Anterior cingulate cortex (tissue), 58 donors: ENCODE results near the gene DNAJB2.
"Not testable (repeated sequence)": the region's sequence is repeated elsewhere in the genome, so short reads cannot be mapped to it uniquely, and the experiment has no call there.

ENCODE experiments used
- DNase-seq, 58 donors: peaks; one replicate each; lab custom pipeline; 2025; lab: John Stamatoyannopoulos, UW

Gene DNAJB2

DNA sequence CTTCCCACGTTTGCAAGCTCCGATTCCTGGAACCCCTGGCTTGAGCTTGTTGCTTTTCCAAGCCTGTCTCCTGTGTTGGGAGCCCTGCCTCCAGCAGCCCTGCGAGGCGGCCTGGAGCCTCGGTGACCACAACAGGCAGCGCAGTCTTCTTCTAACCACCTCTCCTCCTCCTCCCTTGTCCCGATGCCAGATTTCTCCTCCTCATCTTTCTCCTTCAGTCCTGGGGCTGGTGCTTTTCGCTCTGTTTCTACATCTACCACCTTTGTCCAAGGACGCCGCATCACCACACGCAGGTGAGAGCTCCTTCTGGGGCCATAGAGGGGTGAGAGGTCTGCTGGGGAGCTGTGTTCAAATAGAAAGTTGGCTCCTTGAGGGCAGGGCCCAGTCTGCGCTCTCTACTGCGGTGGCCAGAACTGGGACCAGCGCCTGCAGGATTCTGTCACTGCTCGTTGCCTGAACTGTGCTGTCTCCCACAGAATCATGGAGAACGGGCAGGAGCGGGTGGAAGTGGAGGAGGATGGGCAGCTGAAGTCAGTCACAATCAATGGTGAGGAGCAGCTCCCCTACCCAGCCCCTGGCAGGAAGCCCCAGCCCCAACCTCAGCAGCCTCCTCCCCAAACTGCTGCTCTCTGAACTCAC, 3.9 kb downstream of the DNAJB2 start:
- peak in 8 of 58 donors; percentile 19 to 60 (median 44) for DNase-seq

DNA sequence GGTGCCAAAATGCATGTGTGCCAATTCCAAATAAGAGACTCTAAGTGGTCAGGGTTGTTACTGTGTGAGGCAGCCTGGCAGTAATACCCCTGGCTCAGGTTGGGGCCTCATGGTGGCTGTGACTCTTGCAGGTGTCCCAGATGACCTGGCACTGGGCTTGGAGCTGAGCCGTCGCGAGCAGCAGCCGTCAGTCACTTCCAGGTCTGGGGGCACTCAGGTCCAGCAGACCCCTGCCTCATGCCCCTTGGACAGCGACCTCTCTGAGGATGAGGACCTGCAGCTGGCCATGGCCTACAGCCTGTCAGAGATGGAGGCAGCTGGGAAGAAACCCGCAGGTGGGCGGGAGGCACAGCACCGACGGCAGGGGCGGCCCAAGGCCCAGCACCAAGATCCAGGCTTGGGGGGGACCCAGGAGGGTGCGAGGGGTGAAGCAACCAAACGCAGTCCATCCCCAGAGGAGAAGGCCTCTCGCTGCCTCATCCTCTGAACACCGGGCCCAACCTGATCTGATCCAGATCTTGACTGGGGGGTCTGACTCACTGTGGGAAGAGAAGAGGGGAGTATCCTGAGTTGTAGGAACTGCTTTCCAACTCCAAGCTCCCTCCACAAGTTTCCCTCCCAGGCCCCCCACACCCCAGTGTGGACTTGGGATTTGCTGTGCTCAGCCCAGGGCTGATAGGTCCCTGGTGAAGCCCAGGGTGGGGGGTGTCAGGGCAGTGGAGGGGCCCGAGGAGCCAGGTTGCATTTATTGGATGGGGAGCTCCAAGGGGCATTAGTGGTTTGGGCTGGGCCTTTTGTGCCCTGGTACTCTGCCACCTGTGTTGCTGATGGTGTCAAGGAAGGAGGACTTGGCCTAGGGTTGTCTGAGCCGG, 5.6 kb downstream of the DNAJB2 start:
- no peak for DNase-seq

DNA sequence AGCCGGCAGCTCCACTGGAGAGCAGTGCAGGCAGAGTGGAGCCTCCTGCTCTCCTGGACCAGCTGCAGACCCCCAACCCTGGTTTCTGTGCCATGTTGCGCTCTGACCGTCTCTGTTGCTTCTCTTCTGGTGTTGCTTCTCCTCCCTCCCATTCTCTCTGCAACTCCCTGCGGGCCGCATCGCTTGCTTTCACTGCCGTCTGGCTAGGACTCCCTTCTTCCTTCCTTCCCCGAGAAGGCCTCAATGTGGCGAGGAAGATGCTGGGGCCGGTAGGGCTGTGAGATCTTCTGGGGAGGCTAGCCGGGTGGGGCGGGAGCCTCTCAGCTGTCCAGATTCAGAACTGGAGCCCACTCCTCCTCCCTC, 6.2 kb downstream of the DNAJB2 start:
- no peak for DNase-seq

DNA sequence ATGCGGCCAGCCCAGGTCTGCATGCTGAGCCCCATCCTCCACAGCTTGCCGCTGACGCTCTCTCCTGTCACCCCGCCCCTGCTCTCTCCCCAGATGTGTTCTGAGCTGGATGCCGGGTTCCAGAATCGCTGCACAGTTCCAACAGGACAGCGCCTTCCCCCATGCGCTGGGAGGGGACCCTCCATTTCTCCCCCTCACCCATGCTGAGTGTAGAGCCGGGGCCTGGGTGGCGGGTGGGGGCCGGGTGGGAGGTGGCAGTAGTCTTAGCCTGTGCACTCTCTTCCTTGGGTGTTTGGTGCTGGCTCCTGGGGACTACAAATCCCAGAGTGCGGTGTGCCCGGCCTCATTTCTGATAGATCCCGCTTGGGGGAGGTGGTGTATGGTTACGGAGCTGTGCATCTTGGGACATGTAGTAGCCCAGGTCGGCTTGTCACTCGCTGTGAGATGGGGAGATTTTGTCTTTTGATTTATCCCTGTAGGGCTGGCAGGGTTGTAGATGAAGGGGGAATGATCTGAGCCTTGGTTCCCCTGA, 6.8 kb downstream of the DNAJB2 start:
- DNase-seq = peak in 46 of 58 donors; percentile 27 to 83 (median 62)

DNA sequence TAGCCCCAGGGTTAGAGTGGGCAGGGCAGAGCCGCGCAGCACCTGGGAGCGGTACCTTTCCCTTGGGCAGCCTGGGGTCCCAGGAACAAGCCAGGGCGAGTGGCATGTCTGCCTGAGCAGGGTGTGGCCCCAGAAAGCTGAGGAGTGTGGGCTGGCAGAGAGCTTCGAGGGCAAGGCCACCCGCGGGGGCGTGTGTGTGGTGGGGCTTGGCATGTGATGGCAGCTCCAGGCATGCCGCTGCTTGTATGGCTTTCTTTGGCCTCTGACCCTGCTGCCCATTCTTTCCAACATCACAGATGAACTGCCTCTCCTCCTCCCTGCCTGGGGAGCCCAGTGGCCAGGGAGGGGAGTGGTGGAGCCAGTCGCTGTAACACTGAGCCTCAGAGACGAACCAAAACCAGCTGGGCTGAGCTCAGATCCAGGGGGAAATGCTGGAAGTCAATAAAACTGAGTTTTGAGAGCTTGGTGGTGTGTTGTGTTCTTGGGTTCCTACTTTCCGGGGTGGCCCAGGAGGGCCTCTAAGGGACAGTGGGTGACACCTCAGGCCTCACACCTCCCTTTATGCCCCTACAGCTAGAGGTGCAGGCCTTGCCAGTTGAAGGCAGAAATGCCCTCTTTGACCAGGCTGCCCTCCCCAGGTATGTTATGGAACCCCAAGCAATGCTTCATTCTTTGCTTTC, 7.4 kb downstream of the DNAJB2 start:
- peak in 24 of 58 donors; percentile 28 to 68 (median 50) for DNase-seq

DNA sequence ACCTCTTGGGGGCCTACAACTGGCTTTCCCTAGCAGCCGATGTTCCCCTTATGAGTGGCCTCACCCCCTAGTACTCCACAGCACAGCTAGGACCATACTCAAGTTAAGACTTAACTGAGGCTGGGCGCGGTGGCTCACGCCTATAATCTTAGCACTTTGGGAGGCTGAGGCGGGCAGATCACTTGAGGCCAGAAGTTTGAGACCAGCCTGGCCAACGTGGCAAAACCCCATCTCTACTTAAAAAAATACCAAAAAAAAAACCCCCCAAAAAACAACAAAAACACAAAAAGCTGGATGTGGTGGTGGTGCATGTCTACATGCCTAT, 7.9 kb downstream of the DNAJB2 start:
- DNase-seq = not testable (repeated sequence)

DNA sequence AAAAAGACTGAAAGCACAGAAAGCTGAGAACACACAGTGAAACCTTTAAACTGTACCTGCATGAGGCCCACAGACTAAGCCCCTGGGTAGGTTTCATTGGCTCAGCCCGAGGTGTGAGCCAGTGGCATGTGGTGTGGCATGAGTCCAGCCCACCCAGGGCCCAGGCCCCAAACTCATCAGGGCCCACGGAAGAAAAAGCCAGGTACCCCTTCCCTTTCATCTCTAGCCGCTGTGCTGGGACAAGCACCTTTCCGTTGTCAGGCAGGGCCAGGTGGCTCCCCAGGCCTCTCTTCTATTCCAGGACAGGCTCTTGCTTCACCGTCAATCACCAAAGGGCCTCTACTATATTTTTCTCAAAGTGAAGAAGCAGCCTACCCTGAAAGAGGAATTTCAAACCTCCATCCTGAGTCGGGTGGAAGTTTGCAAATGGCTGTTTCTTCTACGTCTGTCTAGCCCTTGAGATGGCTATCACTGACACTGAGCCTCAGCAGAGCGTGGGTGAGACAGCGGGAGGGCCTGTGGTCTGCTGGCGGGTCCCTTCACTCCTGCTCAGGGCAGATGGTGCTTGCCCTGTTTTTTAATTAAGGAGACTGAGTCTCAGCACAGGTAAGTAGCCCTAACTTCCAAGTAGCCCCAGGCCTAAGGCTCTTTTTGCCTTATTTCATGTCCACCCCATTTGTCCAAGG, 8.6 kb downstream of the DNAJB2 start:
- no peak for DNase-seq

DNA sequence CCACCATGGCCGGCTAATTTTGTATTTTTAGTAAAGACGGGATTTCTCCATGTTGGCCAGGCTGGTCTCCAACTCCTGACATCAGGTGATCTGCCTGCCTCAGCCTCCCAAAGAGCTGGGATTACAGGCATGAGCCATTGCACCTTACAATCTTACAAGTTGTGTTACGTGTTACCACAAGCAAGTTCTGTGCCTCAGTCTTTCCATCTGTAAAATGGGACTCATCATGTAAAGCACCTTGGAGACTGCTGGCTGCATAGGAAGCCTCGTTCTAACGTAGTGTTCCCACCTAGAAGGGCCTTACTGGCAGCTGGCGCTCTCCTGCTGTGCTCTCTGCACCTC, 10.0 kb downstream of the DNAJB2 start:
- DNase-seq = no peak

DNA sequence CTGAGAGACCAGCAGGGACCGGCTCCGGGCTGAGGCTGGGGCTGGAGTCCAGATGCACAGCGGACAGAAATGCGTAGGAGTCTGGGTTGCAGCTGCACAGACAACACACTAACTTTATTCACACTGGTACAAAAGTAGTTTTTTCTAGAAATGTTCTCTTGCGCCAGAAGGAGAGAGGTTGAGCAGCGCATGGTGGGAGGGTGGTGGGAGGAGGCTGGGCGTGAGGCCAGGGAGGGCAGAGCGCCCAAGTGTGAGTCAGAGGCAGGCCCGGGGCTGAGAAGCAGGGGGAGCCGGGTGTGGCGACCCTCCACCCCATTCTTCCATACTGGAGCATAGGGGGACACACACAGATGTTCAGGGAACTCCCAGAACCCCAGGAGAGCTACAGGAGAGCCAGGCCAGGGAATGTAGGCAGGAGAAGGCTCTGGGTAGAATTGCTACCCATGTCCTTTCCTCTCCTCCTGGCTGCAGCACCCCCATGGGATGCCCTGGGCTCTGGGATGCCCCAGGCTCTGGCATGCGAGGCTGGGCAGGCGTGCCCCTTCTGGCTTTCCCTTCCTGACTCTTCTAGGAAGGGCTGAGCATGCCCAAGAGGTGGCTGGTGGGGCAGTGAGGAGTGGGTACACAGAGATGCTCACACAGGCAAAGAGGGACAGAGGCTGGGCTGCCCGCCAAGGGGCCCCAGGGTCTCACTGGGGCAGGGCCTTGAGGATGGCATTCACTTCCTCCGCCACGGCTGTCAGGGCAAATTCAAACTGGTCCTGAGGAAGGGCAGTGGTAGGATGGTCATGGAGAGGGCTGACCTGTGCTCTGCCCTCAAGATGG, 10.6 kb downstream of the DNAJB2 start:
- DNase-seq = peak in 55 of 58 donors; percentile 27 to 97 (median 80)

DNA sequence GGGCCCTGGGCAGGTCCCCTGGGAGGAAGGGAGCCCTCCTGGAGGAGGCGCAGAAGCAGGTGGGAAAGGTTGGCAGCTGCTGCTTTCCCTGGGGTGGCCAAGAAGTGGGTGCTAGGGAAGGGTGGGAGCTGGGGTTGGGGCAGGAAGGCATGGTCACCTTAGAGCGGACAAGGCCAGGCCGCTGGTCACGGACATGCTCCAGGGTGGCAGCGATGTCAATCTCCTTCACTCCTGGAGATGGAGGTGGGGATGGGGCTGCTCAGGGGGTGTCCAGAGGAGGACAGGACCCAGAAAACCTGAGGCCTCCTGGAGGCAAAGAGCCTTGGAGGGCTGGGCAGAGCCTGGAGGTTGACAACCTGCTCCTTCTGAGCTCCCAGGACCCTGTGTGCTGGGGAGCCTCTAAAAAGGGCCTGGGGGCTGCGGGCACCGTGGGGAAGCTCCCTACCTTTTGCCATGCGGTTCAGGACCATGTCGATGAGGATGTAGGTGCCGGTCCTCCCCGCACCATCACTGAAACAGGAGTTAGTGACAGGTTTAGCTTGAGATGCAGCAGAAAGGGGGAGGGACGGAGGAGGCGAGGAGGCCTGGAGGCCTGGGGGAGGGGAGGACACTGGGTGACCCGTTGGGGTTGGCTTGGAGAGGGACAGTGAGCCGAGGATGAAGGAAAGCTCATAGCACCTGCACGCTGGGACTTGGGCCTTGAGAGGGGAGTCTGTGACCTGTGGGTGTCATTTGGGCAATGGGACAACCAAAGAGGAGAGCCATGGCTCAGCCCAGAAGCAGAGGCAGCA, 11.4 kb downstream of the DNAJB2 start:
- DNase-seq = no peak

DNA sequence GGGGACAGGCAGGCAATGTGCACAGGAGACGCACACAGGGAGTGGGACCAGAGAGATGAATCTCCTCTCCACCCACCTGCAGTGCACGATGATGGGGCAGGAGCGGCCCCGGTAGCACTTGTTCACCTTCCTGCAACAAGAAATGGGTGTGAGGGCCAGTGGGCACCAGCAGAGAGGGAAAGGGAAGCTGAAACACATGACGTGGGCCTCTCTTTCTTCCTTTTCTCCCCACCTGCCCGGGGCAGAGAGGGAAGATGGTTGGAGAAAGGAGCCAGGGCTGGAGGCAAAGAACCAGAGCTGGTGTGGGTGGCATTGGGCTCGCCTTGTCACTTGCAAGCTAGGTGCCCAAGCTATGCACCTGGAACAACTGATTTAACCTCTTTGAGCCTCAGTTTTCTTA, 12.2 kb downstream of the DNAJB2 start:
- DNase-seq = no peak

DNA sequence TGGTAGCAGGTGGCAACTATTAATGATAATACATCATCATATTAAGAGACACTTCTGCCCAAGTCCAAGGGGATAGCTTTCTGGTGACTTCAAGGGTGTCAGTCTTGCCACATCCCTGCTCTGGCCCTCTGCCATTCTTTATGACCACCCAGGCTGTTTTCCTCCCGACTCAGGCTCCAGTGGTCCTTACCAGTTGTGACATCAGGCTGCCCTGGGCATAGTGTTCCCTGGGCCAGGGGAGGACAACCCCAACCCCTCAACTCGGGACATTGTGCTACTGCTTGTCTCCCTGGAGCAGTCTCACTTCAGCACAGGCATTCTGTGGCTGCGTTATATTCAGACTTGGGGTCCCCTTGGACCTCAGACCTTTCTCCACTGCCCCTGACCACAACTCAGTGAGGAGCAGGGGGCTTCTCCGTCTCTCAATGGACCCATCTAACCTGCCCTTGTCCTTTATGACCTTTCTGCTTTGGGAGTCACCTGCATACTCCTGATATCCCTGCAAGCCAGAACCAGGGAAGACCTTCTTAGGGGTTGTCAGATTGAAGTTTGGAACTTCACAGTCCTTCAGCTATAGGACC, 12.8 kb downstream of the DNAJB2 start:
- DNase-seq = no peak

DNA sequence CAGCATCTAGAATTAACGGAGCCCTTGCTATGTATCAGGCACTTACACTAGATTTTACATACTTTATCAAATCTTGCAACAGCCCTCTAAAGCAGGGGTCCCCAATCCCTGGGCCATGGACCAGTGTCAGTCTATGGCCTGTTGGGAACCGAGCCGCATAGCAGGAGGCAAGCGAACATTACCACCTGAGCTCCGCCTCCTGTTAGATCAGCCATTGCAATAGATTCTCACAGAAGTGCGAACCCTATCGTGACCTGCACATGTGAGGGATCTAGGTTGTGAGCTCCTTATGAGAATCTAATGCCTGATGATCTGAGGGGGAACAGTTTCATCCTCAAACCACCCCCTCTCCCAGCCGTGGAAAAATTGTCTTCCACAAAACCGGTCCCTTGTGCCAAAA, 13.4 kb downstream of the DNAJB2 start:
- DNase-seq = no peak

DNA sequence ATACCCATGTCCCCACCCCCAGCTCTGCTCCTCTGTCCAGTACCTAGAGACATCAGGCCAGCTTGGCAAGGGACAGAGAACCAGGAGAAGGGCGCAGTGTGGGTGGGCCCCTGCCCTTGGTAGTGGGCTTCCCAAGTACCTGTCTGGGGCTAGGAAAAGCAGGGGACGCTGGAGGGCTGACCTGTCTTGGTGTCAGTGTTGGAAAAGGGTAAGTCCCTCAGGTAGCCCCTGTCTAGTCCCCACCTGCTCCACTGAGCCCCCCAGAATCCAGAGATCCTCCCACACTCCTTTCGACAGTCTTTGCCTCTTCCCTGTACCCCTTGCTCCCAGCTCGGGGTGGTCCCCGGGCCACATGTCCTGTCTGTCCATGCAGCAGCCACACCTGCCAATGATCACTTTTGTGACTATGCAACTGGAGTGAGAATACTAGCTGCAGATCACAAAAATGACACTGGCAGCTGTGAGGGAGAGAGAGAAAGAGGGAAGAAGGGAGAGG, 14.6 kb downstream of the DNAJB2 start:
- DNase-seq = no peak

DNA sequence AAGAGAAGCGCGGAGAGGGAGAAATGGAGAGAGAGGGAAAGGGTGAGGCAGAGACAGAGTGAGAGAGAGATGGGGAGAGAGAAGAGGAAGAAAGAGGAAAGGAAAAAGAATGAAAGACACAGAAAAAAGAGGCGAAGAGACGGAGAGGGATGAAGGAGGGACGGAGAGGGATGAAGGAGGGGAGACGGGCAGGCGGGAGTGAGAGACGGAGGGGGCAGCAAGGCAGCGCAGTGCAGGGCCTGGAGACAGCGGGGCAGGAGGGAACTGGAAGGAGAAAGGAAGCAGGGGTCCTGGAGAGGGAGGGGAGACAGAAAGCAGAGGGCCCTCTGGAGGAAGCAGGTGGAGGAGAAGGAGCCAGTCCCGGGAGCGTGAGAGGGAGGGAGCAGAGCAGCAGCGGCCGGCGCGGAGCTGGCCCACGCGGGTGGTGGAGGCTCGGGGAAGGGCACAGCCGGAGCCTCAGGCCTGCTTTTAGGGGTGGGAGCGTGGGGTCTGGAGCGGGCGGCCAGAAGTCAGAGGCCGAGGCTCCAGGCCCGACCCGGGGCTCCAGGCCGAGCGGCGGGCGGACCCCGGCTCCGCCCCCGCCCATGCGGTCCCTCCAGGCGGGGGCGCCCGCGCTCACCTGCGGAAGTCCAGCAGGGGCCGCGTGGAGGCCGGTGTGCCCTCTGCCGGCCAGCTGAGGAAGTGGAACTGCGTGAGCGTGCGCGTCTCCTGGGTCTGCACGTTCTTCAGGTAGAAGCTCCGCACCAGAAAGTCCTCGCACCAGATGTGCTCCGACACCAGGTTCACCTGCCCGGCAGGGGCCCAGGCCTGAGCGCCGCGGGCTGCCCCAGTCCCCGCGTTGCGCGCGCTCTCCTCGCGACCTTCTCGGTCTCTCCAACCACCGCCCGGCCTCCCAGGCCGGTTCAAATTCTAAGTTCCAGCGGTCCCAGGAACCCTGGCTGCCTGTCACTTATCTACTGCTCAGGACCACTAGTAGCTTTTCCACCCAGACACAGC, 15.5 kb downstream of the DNAJB2 start:
- peak in 53 of 58 donors; percentile 29 to 84 (median 70) for DNase-seq

DNA sequence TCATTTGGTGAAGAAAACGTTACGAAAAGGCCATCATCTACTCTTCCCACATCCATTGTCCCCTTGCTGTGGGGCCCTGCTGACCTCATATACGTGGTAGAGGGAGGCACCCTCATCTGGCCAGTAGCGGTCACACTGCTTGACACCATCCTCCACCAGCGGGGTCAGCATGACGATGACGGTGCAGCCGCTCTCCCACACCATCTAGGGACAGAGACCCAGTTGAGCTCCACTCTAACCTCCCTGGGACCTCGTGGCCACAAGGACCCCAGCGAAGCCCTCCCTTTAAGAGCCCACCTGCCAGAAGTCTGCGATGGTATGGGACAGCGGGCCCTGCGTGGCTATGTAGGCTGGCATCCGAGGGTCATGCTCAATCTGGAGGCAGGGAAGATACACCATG, 17.0 kb downstream of the DNAJB2 start:
- no peak for DNase-seq
